Neutrophil (primary cell): ENCODE results near the gene ATP11A.

Source experiments
- H3K27ac ChIP-seq: fragments of 200-600 bp; sonication (generic); 2 replicates; pipeline ENCODE4 v1.5.1; 2016; ENCODE audit warnings: mild to moderate bottlenecking, moderate library complexity
- H3K27me3 ChIP-seq: fragments of 200-600 bp; sonication (generic); 2 replicates; pipeline ENCODE4 v1.6.0; 2016; ENCODE audit warnings: mild to moderate bottlenecking
- H3K36me3 ChIP-seq: fragments of 200-600 bp; sonication (generic); 2 replicates; pipeline ENCODE4 v1.5.1; 2017
- H3K4me1 ChIP-seq, 2 experiments: fragments of 200-600 bp in 1 of 2; sonication (generic) in 1 of 2; 1 replicate in 1 of 2; 2 replicates in 1 of 2; pipeline versions ENCODE4 v1.5.1 to v1.6.1; 2013 to 2016; ENCODE audit warnings: low read depth in 1 of 2, low read length in 1 of 2, mild to moderate bottlenecking in 1 of 2, moderate library complexity in 1 of 2; ENCODE audit not compliant: control insufficient read depth in 1 of 2, insufficient read depth in 1 of 2
- H3K4me3 ChIP-seq, 2 experiments: fragments of 200-600 bp in 1 of 2; sonication (generic) in 1 of 2; 1 replicate in 1 of 2; 2 replicates in 1 of 2; pipeline ENCODE4 v1.5.1; 2013 to 2016; ENCODE audit warnings: low read depth in 1 of 2, low read length in 1 of 2, mild to moderate bottlenecking in 1 of 2, moderate library complexity in 1 of 2
- H3K9me3 ChIP-seq: fragments of 200-600 bp; sonication (generic); 2 replicates; pipeline ENCODE4 v1.5.1; 2016
- TF ChIP-seq, protein P1 (sequence below): fragments of 200-600 bp; sonication (generic); IDR thresholded peaks from 2 replicates; pipeline ENCODE4 v1.5.1; 2016; ENCODE audit warnings: antibody characterized with exemption

Gene ATP11A

DNA sequence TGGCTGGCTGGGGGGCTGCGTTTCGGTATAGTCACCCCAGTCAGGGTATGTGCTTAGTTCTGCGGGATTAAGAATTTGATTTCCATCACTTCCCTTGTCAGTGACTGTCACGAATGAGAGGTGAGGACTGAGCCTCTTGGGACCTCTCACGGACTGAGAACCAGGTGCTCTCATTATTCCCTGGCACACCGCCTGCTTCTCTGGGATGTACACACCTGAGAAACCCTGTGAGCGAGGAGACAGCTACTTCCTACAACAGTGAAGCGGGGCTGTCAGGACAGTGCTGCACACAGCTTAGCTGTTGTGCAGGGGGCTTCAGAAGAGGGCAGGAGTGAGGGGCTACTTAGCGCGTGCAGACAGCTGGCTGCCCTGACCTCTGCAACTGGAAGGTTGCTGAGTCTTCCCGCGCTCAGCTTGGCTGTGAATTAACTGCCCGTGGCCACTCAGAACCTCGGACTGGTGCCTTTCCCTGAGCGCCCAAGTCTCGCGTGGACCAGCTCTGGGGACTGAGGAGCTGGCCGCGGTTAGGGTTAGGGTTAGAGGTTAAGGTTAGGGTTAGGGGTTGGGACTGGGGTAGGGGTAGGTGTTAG is 213.9 kb downstream of the ATP11A start:
- Histone ChIP-seq H3K9me3 (no peaks in the 10 kb centered on the region), H3K4me1 (no peaks in the 10 kb centered on the region), H3K36me3 (no peaks in the 10 kb centered on the region), H3K27me3 (peaks cover 10% of the 10 kb centered on the region), H3K4me3 (no peak overlapping the region), H3K27ac (no peak overlapping the region)
- TF ChIP-seq, protein P1, sequence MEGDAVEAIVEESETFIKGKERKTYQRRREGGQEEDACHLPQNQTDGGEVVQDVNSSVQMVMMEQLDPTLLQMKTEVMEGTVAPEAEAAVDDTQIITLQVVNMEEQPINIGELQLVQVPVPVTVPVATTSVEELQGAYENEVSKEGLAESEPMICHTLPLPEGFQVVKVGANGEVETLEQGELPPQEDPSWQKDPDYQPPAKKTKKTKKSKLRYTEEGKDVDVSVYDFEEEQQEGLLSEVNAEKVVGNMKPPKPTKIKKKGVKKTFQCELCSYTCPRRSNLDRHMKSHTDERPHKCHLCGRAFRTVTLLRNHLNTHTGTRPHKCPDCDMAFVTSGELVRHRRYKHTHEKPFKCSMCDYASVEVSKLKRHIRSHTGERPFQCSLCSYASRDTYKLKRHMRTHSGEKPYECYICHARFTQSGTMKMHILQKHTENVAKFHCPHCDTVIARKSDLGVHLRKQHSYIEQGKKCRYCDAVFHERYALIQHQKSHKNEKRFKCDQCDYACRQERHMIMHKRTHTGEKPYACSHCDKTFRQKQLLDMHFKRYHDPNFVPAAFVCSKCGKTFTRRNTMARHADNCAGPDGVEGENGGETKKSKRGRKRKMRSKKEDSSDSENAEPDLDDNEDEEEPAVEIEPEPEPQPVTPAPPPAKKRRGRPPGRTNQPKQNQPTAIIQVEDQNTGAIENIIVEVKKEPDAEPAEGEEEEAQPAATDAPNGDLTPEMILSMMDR: no peak

DNA sequence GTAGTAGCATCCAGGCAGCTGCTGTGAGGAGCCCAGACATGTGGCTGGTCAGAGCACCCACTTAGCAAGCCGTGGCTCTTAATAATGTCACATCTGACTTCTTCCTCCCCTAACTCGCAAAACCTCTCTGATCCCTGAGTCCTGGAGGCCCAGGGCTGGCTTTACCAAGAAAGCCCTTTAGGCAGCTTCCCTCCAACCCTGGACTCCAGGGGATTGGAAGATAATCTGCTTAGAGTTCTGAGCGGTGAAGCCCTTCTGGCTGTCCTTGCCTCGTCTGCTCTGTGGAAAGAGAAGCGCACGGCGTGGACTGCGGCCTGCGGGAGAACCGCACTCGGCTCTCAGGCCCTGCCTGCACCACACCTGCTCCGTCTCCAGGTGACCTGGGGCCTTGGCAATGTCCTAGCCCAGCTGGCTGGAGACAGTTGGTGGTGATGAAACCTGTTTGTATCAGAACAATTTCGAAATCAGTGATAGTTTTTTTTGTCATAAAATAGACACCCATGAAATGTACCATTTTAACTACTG is 214.7 kb downstream of the ATP11A start:
- Histone ChIP-seq H3K36me3 (no peaks in the 10 kb centered on the region), H3K27me3 (peaks cover 17% of the 10 kb centered on the region), H3K9me3 (no peaks in the 10 kb centered on the region), H3K4me3 (no peak overlapping the region), H3K27ac (no peak overlapping the region), H3K4me1 (no peaks in the 10 kb centered on the region)
- TF ChIP-seq, protein P1: no peak

DNA sequence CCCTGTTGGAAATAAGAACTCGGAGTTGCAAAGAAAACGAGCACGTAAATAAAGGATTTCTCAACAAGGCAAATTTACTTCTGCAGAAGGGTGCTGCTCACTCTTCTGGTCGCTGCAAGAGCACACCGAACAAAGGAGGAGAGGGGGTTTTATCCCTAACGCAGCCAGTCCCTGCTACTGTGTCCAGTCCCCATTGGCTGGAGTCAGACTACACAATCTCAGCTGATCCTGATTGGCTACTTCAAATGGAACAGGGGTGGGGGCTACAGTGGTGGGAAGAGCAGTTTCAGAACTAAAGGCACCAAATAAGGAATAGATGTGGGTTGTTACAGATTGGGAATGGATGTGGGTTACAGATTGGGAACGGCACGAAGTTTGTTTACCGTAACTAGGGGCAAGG is 215.2 kb downstream of the ATP11A start:
- Histone ChIP-seq H3K36me3 (no peaks in the 10 kb centered on the region), H3K4me1 (no peaks in the 10 kb centered on the region), H3K9me3 (no peaks in the 10 kb centered on the region), H3K27ac (no peak overlapping the region), H3K4me3 (no peak overlapping the region), H3K27me3 (peaks cover 17% of the 10 kb centered on the region)
- TF ChIP-seq, protein P1: no peak

DNA sequence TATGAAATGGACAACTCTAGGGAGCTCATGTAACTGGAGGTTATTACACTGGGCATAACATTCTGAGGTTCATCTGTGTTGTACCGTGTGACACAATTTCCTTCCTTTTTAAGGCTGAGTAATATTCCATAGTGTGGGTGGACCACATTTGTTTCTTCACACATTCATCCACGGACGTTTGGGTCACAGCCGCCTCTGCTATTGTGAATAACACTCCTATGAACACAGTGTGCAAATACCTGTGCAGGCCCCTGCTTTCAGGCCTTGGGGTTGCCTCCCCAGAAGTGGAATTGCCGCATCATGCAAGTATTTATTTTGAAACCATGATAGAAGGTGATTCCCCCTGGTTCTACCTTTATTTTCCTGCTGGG is 215.8 kb downstream of the ATP11A start:
- no peaks in the 10 kb centered on the region for H3K36me3 ChIP-seq
- TF ChIP-seq, protein P1: no peak
- H3K27me3 ChIP-seq: peaks cover 17% of the 10 kb centered on the region
- no peaks in the 10 kb centered on the region for H3K4me1 ChIP-seq
- no peak overlapping the region for H3K4me3 ChIP-seq
- H3K27ac ChIP-seq: no peak overlapping the region
- H3K9me3 ChIP-seq: no peaks in the 10 kb centered on the region

DNA sequence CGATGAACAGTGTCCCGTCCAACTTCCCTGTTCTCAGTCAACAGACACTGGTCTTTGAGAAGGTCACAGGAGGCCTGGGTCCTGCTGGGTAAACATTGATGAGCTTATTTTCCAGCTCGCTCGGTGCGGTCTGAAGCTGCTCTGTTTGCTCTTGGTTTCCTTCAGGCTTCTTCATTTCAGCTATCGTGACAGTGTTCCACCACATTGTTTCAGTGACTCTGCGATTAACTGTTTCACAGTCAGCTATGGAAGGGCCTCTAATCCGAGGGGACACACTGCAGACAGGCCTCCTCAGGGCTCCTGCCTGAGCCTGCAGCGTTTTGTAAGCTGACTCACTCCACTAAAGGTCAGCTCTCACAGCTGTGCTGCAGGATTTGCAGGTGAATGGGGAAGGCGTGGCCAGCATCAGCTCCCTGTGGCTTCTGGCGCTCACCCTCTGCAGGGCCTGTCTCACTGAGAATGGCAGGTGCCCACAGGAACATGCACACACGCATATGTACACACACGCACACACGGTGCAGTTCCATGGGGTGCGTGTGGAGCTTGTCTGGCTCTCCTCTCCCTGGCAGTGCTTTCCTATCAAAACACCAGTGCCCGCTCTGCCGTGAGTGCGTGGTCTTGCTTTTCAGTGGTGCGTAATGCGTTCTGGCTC is 216.3 kb downstream of the ATP11A start:
- Histone ChIP-seq H3K27ac (no peak overlapping the region), H3K9me3 (no peaks in the 10 kb centered on the region), H3K36me3 (no peaks in the 10 kb centered on the region), H3K4me1 (no peaks in the 10 kb centered on the region), H3K4me3 (no peak overlapping the region), H3K27me3 (peaks cover 17% of the 10 kb centered on the region)
- TF ChIP-seq, protein P1: no peak
